HEK293T (cell line): Measurements from ENCODE around the gene CTU1.

Experiments used
- CTCF ChIA-PET: fragments of 350-600 bp; formaldehyde crosslinking; extraction: SDS; loops from one replicate; lab custom pipeline; 2021; ENCODE audit warnings: antibody characterized with exemption, inconsistent platforms; lab: Yijun Ruan, JAX
- POLR2A ChIA-PET: fragments of 350-600 bp; formaldehyde crosslinking; extraction: SDS; loops from one replicate; lab custom pipeline; 2020; ENCODE audit warnings: antibody characterized with exemption, inconsistent platforms; lab: Yijun Ruan, JAX
- DNase-seq: peaks from one replicate; pipeline ENCODE4 v3.0.0; 2012; ENCODE audit warnings: mixed read lengths; ENCODE audit errors: extremely low spot score
- ARNT ChIP-seq: fragments of 450-650 bp; IDR thresholded peaks from 2 replicates; pipeline ENCODE4 v1.6.1; 2017; ENCODE audit warnings: mild to moderate bottlenecking
- BHLHE40 ChIP-seq: fragments of 450-650 bp; IDR thresholded peaks from 2 replicates; pipeline ENCODE4 v1.6.1; 2016; ENCODE audit warnings: mild to moderate bottlenecking, moderate library complexity, borderline replicate concordance
- CTBP1 ChIP-seq: fragments of 450-650 bp; IDR thresholded peaks from 2 replicates; pipeline ENCODE4 v1.6.1; 2016; ENCODE audit warnings: borderline replicate concordance
- ELF4 ChIP-seq: fragments of 450-650 bp; IDR thresholded peaks from 2 replicates; pipeline ENCODE4 v1.6.1; 2017; ENCODE audit warnings: antibody characterized with exemption
- FOXA1 ChIP-seq: fragments of 450-650 bp; IDR thresholded peaks from 2 replicates; pipeline ENCODE4 v1.6.1; 2016; ENCODE audit warnings: mild to moderate bottlenecking
- FOXK2 ChIP-seq: fragments of 450-650 bp; IDR thresholded peaks from 2 replicates; pipeline ENCODE4 v1.6.1; 2016; ENCODE audit warnings: mild to moderate bottlenecking
- FOXM1 ChIP-seq: fragments of 450-650 bp; IDR thresholded peaks from 2 replicates; pipeline ENCODE4 v1.6.1; 2017; ENCODE audit warnings: mild to moderate bottlenecking, borderline replicate concordance
- HDGF ChIP-seq: fragments of 450-650 bp; IDR thresholded peaks from 2 replicates; pipeline ENCODE4 v1.6.1; 2017; ENCODE audit warnings: antibody characterized with exemption, borderline replicate concordance
- L3MBTL2 ChIP-seq: fragments of 450-650 bp; conservative IDR thresholded peaks from 2 replicates; pipeline ENCODE4 v1.6.1; 2016; ENCODE audit warnings: mild to moderate bottlenecking
- LEF1 ChIP-seq: fragments of 450-650 bp; IDR thresholded peaks from 2 replicates; pipeline ENCODE4 v1.6.1; 2017; ENCODE audit warnings: mild to moderate bottlenecking, borderline replicate concordance
- NFRKB ChIP-seq: fragments of 450-650 bp; IDR thresholded peaks from 2 replicates; pipeline ENCODE4 v1.6.1; 2016; ENCODE audit warnings: mild to moderate bottlenecking, moderate library complexity
- SP1 ChIP-seq: fragments of 450-650 bp; IDR thresholded peaks from 2 replicates; pipeline ENCODE4 v1.6.1; 2017
- SUZ12 ChIP-seq: fragments of 450-650 bp; IDR thresholded peaks from 2 replicates; pipeline ENCODE4 v1.6.1; 2016; ENCODE audit warnings: mild to moderate bottlenecking
- TARDBP ChIP-seq: fragments of 450-650 bp; IDR thresholded peaks from 2 replicates; pipeline ENCODE4 v1.6.1; 2016
- ZNF384 ChIP-seq: fragments of 450-650 bp; IDR thresholded peaks from 2 replicates; pipeline ENCODE4 v1.6.1; 2016
- TF ChIP-seq, protein P1 (sequence below): fragments of 450-650 bp; IDR thresholded peaks from 2 replicates; pipeline ENCODE4 v1.6.1; 2016

The CTU1 gene

GRCh38 chr19:51136851-51137551 is 28.8 kb upstream of the CTU1 start:
- DNase-seq = no peak
- TF ChIP-seq LEF1 = no peak
- TF ChIP-seq FOXA1 = no peak
- no peak for TF ChIP-seq SP1
- no peak for TF ChIP-seq L3MBTL2
- no peak for TF ChIP-seq NFRKB
- no peak for TF ChIP-seq FOXM1
- TF ChIP-seq ARNT = no peak
- no peak for TF ChIP-seq TARDBP
- TF ChIP-seq ELF4 = no peak
- TF ChIP-seq SUZ12 = no peak
- TF ChIP-seq HDGF = no peak
- TF ChIP-seq, protein P1, sequence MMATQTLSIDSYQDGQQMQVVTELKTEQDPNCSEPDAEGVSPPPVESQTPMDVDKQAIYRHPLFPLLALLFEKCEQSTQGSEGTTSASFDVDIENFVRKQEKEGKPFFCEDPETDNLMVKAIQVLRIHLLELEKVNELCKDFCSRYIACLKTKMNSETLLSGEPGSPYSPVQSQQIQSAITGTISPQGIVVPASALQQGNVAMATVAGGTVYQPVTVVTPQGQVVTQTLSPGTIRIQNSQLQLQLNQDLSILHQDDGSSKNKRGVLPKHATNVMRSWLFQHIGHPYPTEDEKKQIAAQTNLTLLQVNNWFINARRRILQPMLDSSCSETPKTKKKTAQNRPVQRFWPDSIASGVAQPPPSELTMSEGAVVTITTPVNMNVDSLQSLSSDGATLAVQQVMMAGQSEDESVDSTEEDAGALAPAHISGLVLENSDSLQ = no peak
- no peak for TF ChIP-seq ZNF384
- TF ChIP-seq BHLHE40 = no peak
- no peak for TF ChIP-seq CTBP1
- TF ChIP-seq FOXK2 = no peak
- CTCF ChIA-PET = no interaction called here
- POLR2A ChIA-PET = no interaction called here

- no peak for TF ChIP-seq HDGF
- no peak for TF ChIP-seq FOXA1
- TF ChIP-seq SP1 = no peak
- TF ChIP-seq, protein P1 = no peak
- no peak for TF ChIP-seq LEF1
- no peak for TF ChIP-seq TARDBP
- no peak for TF ChIP-seq BHLHE40
- no peak for TF ChIP-seq ARNT
- TF ChIP-seq SUZ12 = no peak
- TF ChIP-seq CTBP1 = no peak
- TF ChIP-seq L3MBTL2 = no peak
- TF ChIP-seq ZNF384 = no peak
- TF ChIP-seq NFRKB = no peak
- no peak for TF ChIP-seq FOXK2
- no peak for TF ChIP-seq ELF4
- no peak for TF ChIP-seq FOXM1
- no peak for DNase-seq
- CTCF ChIA-PET = no interaction called here
- POLR2A ChIA-PET = no interaction called here
Observed at GRCh38 chr19:51135986-51136762, 28.0 kb upstream of the CTU1 start.

DNA sequence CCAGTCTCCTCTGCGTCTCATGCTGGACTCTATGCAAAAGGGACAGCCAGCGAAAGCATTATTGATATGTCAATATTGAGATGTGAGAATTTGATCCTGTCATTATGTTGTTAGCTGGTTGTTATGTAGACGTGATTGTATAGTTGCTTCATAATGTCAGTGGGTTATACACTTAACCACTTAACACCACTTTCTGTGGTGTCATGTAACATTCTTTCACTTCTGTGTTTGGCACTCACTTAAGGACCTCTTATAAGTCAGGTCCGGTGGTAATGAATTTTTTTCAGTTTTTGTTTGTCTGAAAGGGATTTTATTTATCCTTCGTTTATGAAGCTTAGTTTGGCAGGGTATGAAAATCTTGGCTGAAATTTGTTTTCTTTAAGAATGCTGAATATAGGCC is 26.8 kb upstream of the CTU1 start:
- no peak for DNase-seq
- no peak for TF ChIP-seq TARDBP
- TF ChIP-seq FOXM1 = no peak
- TF ChIP-seq HDGF = no peak
- no peak for TF ChIP-seq ARNT
- no peak for TF ChIP-seq LEF1
- TF ChIP-seq, protein P1 = no peak
- TF ChIP-seq L3MBTL2 = no peak
- no peak for TF ChIP-seq FOXA1
- no peak for TF ChIP-seq FOXK2
- no peak for TF ChIP-seq SP1
- TF ChIP-seq NFRKB = no peak
- TF ChIP-seq ZNF384 = no peak
- no peak for TF ChIP-seq ELF4
- ChIA-PET CTCF (interaction anchor here (0.6 kb wide), 1 partner anchor 15 kb away, joined by 3 read pairs; no protein-coding TSS in a partner anchor), POLR2A (no interaction called here)

GRCh38 chr19:51131780-51132680 is 23.8 kb upstream of the CTU1 start:
- POLR2A ChIA-PET = no interaction called here
- no peak for DNase-seq

More at GRCh38 chr19:51131780-51132680, 23.8 kb upstream of the CTU1 start:
- TF ChIP-seq BHLHE40 (no peak), FOXK2 (no peak), NFRKB (no peak), L3MBTL2 (no peak), FOXA1 (no peak), SP1 (no peak), TARDBP (no peak), LEF1 (no peak), ARNT (no peak), ZNF384 (no peak), SUZ12 (no peak), HDGF (no peak), FOXM1 (no peak), CTBP1 (no peak), ELF4 (no peak)
- TF ChIP-seq, protein P1 = no peak
- CTCF ChIA-PET = no interaction called here
